ENCODE data around the gene CCDC177. TPM values are rescaled to one million over a fixed set of nuclear protein-coding genes. Genes with fewer than 3 reads are reported as not detected.

CCDC177 gene
- total and polyA plus RNA-seq, 9 of the 15 experiments (the other 6 are each of a cell fraction or from before 2014, with no cell fraction given), result not detected

- peak; percentile 24; the same call in 1 of the 2 replicates for TF ChIP-seq GATAD2B (IDR thresholded peaks at IDR 0.05; ENCODE audit: borderline replicate concordance)
- TF ChIP-seq ZEB2 (IDR thresholded peaks at IDR 0.05), result no peak
- peak; percentile 82 for TF ChIP-seq CBFA2T3 (IDR thresholded peaks at IDR 0.05)
- TF ChIP-seq ZBTB1 (CRISPR knock-in tag; IDR thresholded peaks at IDR 0.05; ENCODE audit: borderline replicate concordance, low read depth), result no peak
- no peak for TF ChIP-seq ETS2 (tag; IDR thresholded peaks at IDR 0.05; ENCODE audit: borderline replicate concordance, poor library complexity, severe bottlenecking)
- no peak for TF ChIP-seq ZBTB26 (CRISPR knock-in tag; IDR thresholded peaks at IDR 0.05)
- TF ChIP-seq TSC22D4 (tag; IDR thresholded peaks at IDR 0.05), result no peak
- no peak for TF ChIP-seq SETDB1 (IDR thresholded peaks at IDR 0.05; ENCODE audit: low read length)
- TF ChIP-seq BACH1 (tag; IDR thresholded peaks at IDR 0.05), result no peak
- peak; percentile 55 for TF ChIP-seq NCOR1 (IDR thresholded peaks at IDR 0.05)
- no peak for TF ChIP-seq NCOA4 (IDR thresholded peaks at IDR 0.05; ENCODE audit: partially characterized antibody)
- no peak for TF ChIP-seq RAD51 (IDR thresholded peaks at IDR 0.05; ENCODE audit: borderline replicate concordance, low read depth)
- TF ChIP-seq E2F3 (CRISPR knock-in tag; IDR thresholded peaks at IDR 0.05), result no peak
- TF ChIP-seq PPARD (CRISPR knock-in tag; IDR thresholded peaks at IDR 0.05), result no peak
- TF ChIP-seq PHTF2 (CRISPR knock-in tag; IDR thresholded peaks at IDR 0.05), result no peak
- TF ChIP-seq PTBP1 (IDR thresholded peaks at IDR 0.05; ENCODE audit: low read depth, low read length), result no peak
- TF ChIP-seq, protein P1, sequence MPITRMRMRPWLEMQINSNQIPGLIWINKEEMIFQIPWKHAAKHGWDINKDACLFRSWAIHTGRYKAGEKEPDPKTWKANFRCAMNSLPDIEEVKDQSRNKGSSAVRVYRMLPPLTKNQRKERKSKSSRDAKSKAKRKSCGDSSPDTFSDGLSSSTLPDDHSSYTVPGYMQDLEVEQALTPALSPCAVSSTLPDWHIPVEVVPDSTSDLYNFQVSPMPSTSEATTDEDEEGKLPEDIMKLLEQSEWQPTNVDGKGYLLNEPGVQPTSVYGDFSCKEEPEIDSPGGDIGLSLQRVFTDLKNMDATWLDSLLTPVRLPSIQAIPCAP (CRISPR knock-in tag; IDR thresholded peaks at IDR 0.05; ENCODE audit: borderline replicate concordance), result no peak
- peak; percentile 65; the same call in 1 of the 2 replicates for TF ChIP-seq IRF9 (tag; IDR thresholded peaks at IDR 0.05)
- TF ChIP-seq ARID2 (IDR thresholded peaks at IDR 0.05), result no peak
- TF ChIP-seq YY1 (IDR thresholded peaks at IDR 0.05; ENCODE audit: borderline replicate concordance in 1 of 3, control insufficient read depth in 1 of 3, extremely low read depth in 1 of 3, insufficient read depth in 3 of 3, insufficient read length in 1 of 3, insufficient replicate concordance in 2 of 3, low read depth in 1 of 3, low read length in 2 of 3), result peak in 1 of 3 experiments; percentile 16
- peak; percentile 61; the same call in 1 of the 2 replicates for TF ChIP-seq SMARCA4 (IDR thresholded peaks at IDR 0.05)
- no peak for TF ChIP-seq FOXM1 (IDR thresholded peaks at IDR 0.05; ENCODE audit: low read depth)
- no peak for TF ChIP-seq FOXM1 (CRISPR knock-in tag; IDR thresholded peaks at IDR 0.05; ENCODE audit: low read depth)
- TF ChIP-seq TFAP4 (CRISPR knock-in tag; IDR thresholded peaks at IDR 0.05; ENCODE audit: borderline replicate concordance), result peak; percentile 59; the same call in 1 of the 2 replicates
- TF ChIP-seq NFIX (CRISPR knock-in tag; IDR thresholded peaks at IDR 0.05; ENCODE audit: low read depth), result no peak
- TF ChIP-seq SP2 (IDR thresholded peaks at IDR 0.05; ENCODE audit: extremely low read depth, low read depth, low read length, poor library complexity, severe bottlenecking), result no peak
- TF ChIP-seq RUNX1 (IDR thresholded peaks at IDR 0.05; ENCODE audit: low read depth), result no peak
These were observed 5.4 kb upstream of the CCDC177 start (continued) for GRCh38 chr14:69580009-69580577.
